HUES6 (cell line): ENCODE results near the gene UBTD2.
A peak's percentile ranks its signal among the peaks of the same experiment; 100 is the strongest.

Experiments
- H3K27ac ChIP-seq: 2 replicates; pipeline ENCODE4 v1.7.0; 2013; ENCODE audit warnings: low read depth, mild to moderate bottlenecking, low read length, inconsistent platforms
- H3K27me3 ChIP-seq: 2 replicates; pipeline ENCODE4 v1.6.1; 2013; ENCODE audit warnings: low read length; ENCODE audit not compliant: control insufficient read depth, insufficient read depth
- H3K36me3 ChIP-seq: 2 replicates; pipeline ENCODE4 v1.6.1; 2013; ENCODE audit warnings: low read length; ENCODE audit not compliant: control insufficient read depth, insufficient read depth
- H3K4me1 ChIP-seq: 2 replicates; pipeline ENCODE4 v1.6.1; 2013; ENCODE audit warnings: low read length; ENCODE audit not compliant: control insufficient read depth, insufficient read depth
- H3K4me3 ChIP-seq: 2 replicates; pipeline ENCODE4 v1.5.1; 2013; ENCODE audit warnings: low read depth, low read length
- H3K9ac ChIP-seq: one replicate; pipeline ENCODE4 v1.6.1; 2013; ENCODE audit warnings: mild to moderate bottlenecking, low read length
- H3K9me3 ChIP-seq: 2 replicates; pipeline ENCODE4 v1.6.1; 2013; ENCODE audit warnings: low read depth, low read length; ENCODE audit not compliant: control insufficient read depth, insufficient read depth

UBTD2 gene

DNA sequence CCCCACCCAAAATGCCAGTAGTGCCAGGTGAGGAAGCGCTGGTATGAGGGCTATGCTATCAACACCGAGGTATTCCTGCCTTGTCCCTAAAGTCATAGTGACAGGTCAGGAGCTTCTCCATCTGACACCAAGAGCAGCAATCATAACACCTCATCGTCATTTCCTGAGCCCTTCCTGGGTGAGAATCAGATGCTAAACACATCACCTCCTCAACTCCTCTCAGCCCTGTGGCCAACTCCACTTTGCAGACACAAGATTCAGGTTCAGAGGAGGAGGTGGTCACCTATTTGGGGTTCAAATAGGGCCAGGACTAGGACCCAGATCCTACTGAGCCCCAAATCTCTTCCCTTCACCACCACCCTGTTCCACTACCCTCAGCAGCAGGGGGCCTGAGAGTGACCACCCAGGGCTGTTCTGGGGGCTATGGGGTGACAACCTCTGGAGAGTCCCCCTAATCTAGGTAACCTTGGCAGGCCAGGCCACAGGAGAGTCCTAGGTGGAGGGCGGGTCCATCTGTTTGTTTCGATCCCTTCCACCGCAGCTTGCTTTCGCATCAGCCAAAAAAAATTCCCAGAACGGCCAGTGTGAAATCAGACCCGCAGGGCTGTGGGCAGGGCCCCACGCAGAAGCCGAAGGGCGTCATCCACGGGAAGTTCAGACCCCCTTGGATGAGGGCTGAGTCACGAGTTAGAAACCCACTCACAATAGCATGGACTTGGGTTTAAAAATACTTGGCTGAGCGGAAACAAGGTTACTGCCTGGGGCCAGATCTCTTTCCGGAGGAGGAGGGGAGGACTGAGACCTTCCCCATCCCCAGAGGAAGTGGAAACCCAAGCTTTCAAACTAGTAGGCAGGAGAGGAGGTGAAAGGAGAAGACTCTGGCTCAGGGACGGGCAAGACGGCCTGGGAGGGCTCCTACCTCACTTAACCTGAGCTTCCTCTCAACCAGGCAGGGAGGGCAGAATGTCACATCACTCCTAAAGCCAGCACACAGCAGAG lies 104.3 kb downstream of the UBTD2 start:
- H3K27me3 ChIP-seq: no peaks in the 10 kb centered on the region
- H3K4me1 ChIP-seq: peaks cover 40% of the 10 kb centered on the region
- H3K9me3 ChIP-seq: no peaks in the 10 kb centered on the region
- peak overlapping the region; percentile 9; the same call in 1 of the 2 replicates for H3K4me3 ChIP-seq
- no peaks in the 10 kb centered on the region for H3K36me3 ChIP-seq
- H3K9ac ChIP-seq: peak overlapping the region; percentile 5
- H3K27ac ChIP-seq: peak overlapping the region; percentile 15; the same call in 1 of the 2 replicates

DNA sequence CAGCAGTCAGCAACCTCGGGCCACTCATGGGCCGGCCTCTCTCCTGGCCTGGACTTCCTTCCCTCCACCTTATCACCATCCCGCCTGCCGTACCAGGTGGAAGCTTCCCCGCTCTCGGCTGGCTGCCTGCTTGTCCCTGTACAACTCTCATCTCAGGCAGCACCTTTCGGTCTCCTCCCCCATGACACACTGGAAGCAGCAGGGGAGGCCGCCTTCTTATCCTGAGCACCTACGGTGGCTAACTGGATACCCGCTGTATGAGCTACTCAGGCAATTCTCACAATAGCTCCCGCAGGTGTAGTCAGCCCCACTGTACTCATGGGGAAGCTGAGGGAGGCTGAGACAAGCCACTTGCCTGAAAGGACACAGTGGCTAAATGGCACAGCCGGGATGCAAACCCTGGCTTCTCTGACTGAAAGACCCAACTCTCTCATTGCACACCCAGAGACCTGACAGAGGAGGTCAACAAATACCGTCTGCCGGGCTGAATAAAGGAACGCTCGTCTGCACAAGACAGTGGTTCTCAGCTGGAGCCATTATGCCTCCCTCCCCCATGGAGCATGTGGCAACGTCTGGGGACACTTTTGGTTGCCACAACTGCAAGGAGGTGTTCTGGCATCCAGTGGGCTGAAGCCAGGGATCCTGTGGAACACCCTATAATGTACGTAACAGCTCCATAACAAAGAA lies 105.1 kb downstream of the UBTD2 start:
- H3K4me3 ChIP-seq: no peak overlapping the region; the same call in 1 of the 2 replicates
- H3K4me1 ChIP-seq: peaks cover 37% of the 10 kb centered on the region
- H3K27ac ChIP-seq: no peak overlapping the region
- no peaks in the 10 kb centered on the region for H3K9me3 ChIP-seq
- H3K27me3 ChIP-seq: no peaks in the 10 kb centered on the region
- H3K36me3 ChIP-seq: no peaks in the 10 kb centered on the region
- H3K9ac ChIP-seq: no peak overlapping the region

DNA sequence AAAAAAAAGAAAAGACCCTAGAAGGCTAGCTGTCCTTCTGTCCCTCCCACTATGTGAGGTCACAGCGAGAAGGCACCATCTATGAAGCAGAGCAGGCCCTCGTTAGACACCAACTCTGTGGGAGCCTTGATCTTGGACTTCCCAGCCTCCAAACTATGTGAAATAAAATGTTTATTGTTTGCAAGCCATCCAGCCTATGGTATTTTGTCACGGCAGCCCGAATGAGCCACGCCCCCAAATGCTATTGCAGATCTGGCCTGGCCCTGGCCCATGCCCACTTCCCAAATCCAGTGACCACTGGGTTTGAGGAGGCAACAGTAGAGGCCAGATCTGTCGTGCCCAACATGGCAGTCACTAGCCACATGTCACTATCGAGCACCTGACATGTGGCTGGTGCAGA lies 106.4 kb downstream of the UBTD2 start:
- Histone ChIP-seq H3K27ac (no peak overlapping the region), H3K27me3 (no peaks in the 10 kb centered on the region), H3K4me3 (no peak overlapping the region), H3K36me3 (no peaks in the 10 kb centered on the region), H3K4me1 (peaks cover 42% of the 10 kb centered on the region), H3K9ac (no peak overlapping the region), H3K9me3 (no peaks in the 10 kb centered on the region)

DNA sequence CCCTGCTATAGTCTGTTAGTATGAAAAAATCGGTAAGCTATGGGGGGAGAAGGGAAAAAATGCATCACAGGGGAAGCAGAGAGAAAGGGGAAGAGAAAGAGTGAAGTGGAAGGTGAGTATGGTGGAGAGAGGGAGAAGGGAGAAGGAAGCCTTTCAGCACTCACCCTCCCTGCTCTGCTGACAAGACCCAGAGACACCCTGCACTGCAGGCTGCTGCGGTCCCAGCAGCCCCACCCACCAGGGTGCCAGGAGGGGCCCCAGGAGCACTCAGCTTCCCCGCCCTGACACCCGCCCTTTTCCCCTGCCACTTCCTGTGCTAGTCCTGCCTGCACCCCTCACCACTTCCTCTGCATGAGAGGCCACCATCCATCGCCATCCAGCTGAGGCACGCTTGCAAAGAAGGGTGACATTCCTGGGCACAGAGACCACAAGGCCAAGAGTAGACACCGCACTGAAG lies 108.3 kb downstream of the UBTD2 start:
- Histone ChIP-seq H3K27me3 (no peaks in the 10 kb centered on the region), H3K9ac (no peak overlapping the region), H3K4me3 (no peak overlapping the region), H3K36me3 (no peaks in the 10 kb centered on the region), H3K4me1 (peaks cover 42% of the 10 kb centered on the region), H3K27ac (no peak overlapping the region), H3K9me3 (no peaks in the 10 kb centered on the region)

DNA sequence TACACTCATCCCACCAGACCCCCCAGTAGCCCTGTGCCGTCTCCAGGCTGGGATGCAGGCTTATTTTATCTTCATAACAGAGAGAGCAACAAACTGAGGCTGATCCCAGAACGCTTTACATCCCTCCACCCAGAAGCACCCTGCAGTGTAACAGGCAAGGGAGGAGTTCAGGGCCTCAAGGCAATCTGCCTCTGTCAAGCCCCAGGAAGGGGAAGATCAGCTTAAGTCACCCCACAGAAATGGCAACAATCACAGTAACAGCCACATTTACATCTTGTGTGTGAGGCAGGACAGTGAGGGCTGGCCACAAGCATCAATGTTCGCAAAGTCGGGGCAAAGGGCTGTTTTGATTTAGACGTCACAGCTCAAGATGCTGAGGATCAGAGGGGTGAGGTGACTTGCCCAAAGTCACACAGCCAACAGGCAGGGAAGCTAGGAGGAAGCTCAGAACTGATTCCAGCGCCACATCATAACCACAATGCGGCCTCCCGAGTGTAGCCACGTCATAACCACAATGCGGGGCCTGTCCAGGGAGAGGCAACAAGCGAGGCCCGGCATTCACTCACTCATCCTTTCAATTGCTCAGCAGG lies 109.9 kb downstream of the UBTD2 start:
- Histone ChIP-seq H3K4me1 (peaks cover 32% of the 10 kb centered on the region), H3K27ac (no peak overlapping the region), H3K9me3 (no peaks in the 10 kb centered on the region), H3K4me3 (no peak overlapping the region), H3K36me3 (no peaks in the 10 kb centered on the region), H3K9ac (no peak overlapping the region), H3K27me3 (no peaks in the 10 kb centered on the region)

DNA sequence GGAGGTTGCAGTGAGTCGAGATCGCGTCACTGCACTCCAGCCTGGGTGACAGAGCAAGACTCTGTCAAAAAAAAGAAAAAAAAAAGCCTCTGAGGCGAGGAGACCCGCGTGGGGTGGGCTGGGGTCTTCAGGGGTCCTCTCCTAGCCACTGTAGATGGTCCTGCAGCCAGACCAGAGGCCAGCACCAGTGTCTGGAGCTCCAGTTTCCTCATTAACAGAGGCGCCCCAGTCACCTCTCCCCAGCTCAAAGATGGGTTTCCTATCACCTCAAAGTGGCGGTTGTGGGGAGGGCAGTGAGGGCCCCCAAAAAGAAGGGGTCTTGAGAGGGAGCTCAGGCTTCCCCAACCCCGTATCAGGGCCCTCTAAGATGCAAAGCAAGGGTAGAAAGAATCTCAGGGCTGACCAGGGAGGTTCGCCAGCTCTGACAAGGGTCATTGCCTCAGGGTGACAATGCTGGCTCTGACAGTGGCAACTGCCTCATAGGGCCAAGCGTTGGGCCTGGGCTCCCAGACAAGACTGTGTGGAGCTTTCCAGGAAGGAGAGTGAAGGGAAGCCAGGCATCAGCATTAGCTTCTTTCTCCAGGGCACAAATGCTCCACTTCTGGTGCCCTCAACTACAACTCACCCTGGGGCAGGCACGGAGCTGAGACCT lies 110.5 kb downstream of the UBTD2 start:
- Histone ChIP-seq H3K27me3 (no peaks in the 10 kb centered on the region), H3K9me3 (no peaks in the 10 kb centered on the region), H3K9ac (no peak overlapping the region), H3K27ac (no peak overlapping the region), H3K36me3 (no peaks in the 10 kb centered on the region), H3K4me1 (peaks cover 29% of the 10 kb centered on the region), H3K4me3 (no peak overlapping the region)

DNA sequence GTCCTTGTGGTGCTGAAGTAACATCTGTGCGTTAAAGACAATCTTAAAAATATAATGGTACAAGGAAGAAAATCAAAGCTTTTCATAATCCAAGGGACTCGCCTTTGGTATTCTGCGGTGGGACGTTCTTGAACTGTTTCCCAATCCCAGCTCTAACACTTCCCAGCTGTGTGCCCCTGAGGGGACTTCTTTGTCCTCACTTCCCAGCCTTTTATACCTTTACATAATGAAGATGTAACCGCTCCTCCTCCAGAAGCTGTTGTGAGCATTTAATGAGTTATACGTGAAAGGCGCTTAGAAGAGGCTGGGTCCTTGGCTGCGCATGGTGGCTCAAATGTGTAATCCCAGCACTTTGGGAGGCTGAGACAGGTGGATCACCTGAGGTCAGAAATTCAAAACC lies 112.4 kb downstream of the UBTD2 start:
- Histone ChIP-seq H3K27me3 (no peaks in the 10 kb centered on the region), H3K4me1 (peaks cover 25% of the 10 kb centered on the region), H3K9me3 (no peaks in the 10 kb centered on the region), H3K27ac (no peak overlapping the region), H3K4me3 (no peak overlapping the region), H3K36me3 (no peaks in the 10 kb centered on the region), H3K9ac (no peak overlapping the region)

DNA sequence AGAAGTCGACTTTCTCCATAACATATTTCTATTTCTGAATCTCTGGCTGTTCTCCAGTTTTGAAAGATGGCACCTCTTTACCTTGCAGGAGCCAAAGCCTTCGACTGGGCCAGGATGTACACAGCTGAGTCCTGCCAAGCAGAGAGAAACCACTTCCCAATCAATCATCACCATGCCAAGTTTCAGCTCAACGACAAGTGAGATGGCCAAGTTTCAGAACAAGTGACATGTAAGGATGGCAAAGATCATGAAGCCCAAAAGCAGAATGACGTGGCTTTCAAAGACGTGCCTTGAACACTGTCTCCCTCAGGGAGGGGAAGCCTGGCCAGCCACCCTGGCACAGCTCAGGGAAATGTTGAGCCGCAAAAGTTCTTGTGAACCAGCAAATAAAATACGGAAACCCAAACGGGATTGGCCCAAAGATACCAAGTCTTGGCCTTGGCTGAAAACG lies 113.3 kb downstream of the UBTD2 start:
- no peak overlapping the region for H3K4me3 ChIP-seq
- H3K36me3 ChIP-seq: no peaks in the 10 kb centered on the region
- no peak overlapping the region for H3K27ac ChIP-seq
- peaks cover 18% of the 10 kb centered on the region for H3K4me1 ChIP-seq
- H3K27me3 ChIP-seq: no peaks in the 10 kb centered on the region
- no peak overlapping the region for H3K9ac ChIP-seq
- H3K9me3 ChIP-seq: no peaks in the 10 kb centered on the region

DNA sequence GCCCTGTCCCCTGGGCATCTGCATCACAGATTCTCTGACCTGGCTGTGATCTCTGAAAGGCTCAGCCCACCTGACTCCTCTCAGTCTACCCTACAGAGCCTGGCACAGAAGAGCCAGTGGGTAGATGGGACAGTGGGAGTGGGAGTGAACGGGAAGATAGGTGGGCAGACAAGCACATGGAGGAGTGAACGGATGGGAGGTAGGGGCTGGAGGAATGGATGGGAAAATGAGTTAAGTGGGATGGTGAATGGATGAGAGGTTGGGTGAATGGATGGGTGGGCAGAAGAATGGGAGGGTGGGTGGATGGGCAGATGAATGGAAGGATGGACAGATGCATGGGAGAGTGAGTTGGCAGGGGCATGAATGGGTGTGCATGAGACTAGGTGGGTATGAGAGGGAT lies 114.3 kb downstream of the UBTD2 start:
- no peak overlapping the region for H3K9ac ChIP-seq
- no peak overlapping the region for H3K27ac ChIP-seq
- peaks cover 19% of the 10 kb centered on the region; the same call in 1 of the 2 replicates for H3K4me1 ChIP-seq
- no peaks in the 10 kb centered on the region for H3K36me3 ChIP-seq
- H3K27me3 ChIP-seq: no peaks in the 10 kb centered on the region
- no peak overlapping the region for H3K4me3 ChIP-seq
- H3K9me3 ChIP-seq: no peaks in the 10 kb centered on the region

DNA sequence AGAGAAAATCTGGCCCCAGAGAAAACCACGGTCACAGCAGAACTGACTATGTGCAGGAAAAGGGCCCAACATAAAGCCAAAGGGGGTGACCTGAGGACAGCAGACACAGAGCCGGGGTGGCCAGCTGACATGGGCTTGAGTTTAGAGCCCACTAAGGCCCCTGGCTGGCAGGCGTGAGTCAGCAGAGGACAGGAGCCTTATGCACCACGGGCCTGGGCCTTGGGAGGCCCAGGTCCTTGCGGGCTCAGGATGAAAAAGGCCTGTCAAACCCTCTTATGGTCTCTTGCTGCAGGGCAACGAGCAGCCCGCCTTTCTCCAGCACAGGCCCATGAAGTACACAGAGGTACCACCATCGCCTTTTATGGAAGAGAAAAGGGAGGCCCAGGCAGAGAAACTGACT lies 115.3 kb downstream of the UBTD2 start:
- no peak overlapping the region for H3K27ac ChIP-seq
- H3K27me3 ChIP-seq: no peaks in the 10 kb centered on the region
- H3K4me1 ChIP-seq: peaks cover 17% of the 10 kb centered on the region; the same call in 1 of the 2 replicates
- H3K4me3 ChIP-seq: no peak overlapping the region
- H3K9ac ChIP-seq: no peak overlapping the region
- no peaks in the 10 kb centered on the region for H3K36me3 ChIP-seq
- no peaks in the 10 kb centered on the region for H3K9me3 ChIP-seq
